HL-60 (cell line): ENCODE data around the gene ADSS1.

Experiments
- DNase-seq, 2 experiments: peaks; one replicate each; pipeline ENCODE4 v3.0.0-alpha.2; 2010 to 2020; ENCODE audit warnings: low read depth in 1 of 2, low spot score in 1 of 2
- H3K27ac ChIP-seq: fragments of 250-450 bp; sonication (Bioruptor Pico); replicated peaks from 2 replicates; pipeline ENCODE4 v1.5.1; 2020; ENCODE audit warnings: mild to moderate bottlenecking, moderate library complexity
- H3K27me3 ChIP-seq: fragments of 250-450 bp; sonication (Bioruptor Pico); 2 replicates; pipeline ENCODE4 v1.5.1; 2021; ENCODE audit warnings: mild to moderate bottlenecking, moderate library complexity; ENCODE audit not compliant: insufficient read depth, poor library complexity, severe bottlenecking
- H3K4me3 ChIP-seq: replicated peaks from 2 replicates; pipeline ENCODE4 v1.5.1; 2011; ENCODE audit warnings: mild to moderate bottlenecking, control low read depth, low read length; ENCODE audit not compliant: insufficient read depth
- CTCF ChIP-seq: IDR thresholded peaks from one replicate; pipeline ENCODE4 v1.5.1; 2011; ENCODE audit warnings: low read length, control low read depth, inconsistent platforms; ENCODE audit not compliant: insufficient read depth
- GABPA ChIP-seq: IDR thresholded peaks from 2 replicates; pipeline ENCODE4 v1.6.1; 2012; ENCODE audit warnings: low read depth
- POLR2AphosphoS5 ChIP-seq: IDR thresholded peaks from 2 replicates; pipeline ENCODE4 v1.6.1; 2012; ENCODE audit warnings: low read depth
- REST ChIP-seq: IDR thresholded peaks from 2 replicates; pipeline ENCODE4 v1.6.1; 2012; ENCODE audit warnings: low read depth; ENCODE audit not compliant: insufficient replicate concordance
- SPI1 ChIP-seq: IDR thresholded peaks from 2 replicates; pipeline ENCODE4 v1.6.1; 2012; ENCODE audit warnings: low read depth, mild to moderate bottlenecking, borderline replicate concordance

The ADSS1 gene

GRCh38 chr14:104724407-104724980 lies 465 bp downstream of the ADSS1 start:
- no peak for TF ChIP-seq GABPA
- no peak for TF ChIP-seq POLR2AphosphoS5
- no peak for TF ChIP-seq CTCF
- TF ChIP-seq REST, result no peak
- no peak for TF ChIP-seq SPI1
- Histone ChIP-seq H3K4me3 (peak overlapping the region; percentile 81), H3K27me3 (peaks cover 29% of the 10 kb centered on the region), H3K27ac (no peak overlapping the region)
- no peak for DNase-seq

- Histone ChIP-seq H3K27me3 (peaks cover 29% of the 10 kb centered on the region), H3K4me3 (peak overlapping the region; percentile 81), H3K27ac (no peak overlapping the region)
- DNase-seq, result no peak
- TF ChIP-seq POLR2AphosphoS5 (no peak), CTCF (peak; percentile 17)
Measured at GRCh38 chr14:104724981-104725771, 1.1 kb downstream of the ADSS1 start.

DNA sequence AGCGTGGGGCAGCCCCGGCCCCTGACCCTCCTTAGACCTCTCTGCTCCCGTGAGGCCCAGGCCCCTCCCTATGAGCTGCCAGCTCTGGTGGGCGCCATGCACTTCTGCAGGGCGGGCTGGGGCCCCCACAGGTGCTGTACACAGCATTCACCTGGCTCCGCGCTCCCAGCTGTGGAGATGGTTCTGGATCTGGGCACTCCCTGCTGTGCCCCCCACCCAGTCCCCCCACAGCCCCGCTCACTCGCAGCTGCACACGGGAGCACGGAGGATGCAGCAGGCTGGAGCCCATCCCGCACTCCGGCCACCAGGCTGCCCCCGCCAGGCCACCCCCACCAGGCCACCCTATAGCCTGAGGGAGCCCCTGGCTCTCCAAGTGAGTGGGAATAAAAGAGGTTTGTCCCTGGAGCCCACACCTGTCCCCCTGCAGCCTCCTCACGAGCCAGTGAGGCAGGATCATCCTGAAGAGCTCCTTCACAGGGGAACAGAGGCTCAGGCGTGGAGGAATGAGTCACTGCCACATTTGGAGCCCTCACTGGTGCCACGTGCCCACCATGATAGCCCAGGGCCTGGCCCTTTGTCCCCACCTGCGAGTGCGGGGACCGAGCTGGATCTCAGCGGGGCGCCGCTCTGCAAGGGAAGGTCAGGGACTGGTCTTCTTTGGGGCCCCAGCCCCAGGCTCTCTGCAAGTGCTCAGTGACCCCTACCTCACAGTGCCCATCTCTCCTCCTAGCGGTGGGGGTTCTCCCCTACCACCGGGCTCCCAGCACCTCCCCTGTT lies 1.9 kb downstream of the ADSS1 start:
- no peak overlapping the region for H3K4me3 ChIP-seq
- TF ChIP-seq GABPA, result no peak
- no peak for TF ChIP-seq SPI1
- H3K27me3 ChIP-seq, result peaks cover 29% of the 10 kb centered on the region
- H3K27ac ChIP-seq, result no peak overlapping the region
- no peak for DNase-seq

GRCh38 chr14:104726600-104727451 lies 2.8 kb downstream of the ADSS1 start:
- Histone ChIP-seq H3K4me3 (no peak overlapping the region), H3K27ac (no peak overlapping the region), H3K27me3 (peaks cover 29% of the 10 kb centered on the region)
- TF ChIP-seq CTCF (no peak), REST (no peak), SPI1 (no peak), GABPA (no peak), POLR2AphosphoS5 (no peak)
- no peak for DNase-seq
